GM20000 (cell line): ENCODE measurements around the gene GPR179.

Experiments
- DNase-seq: peaks from one replicate; pipeline ENCODE4 v3.0.0; 2012; ENCODE audit warnings: low spot score
- TF ChIP-seq, protein P1 (sequence below): IDR thresholded peaks from 2 replicates; pipeline ENCODE4 v1.5.1; 2012; ENCODE audit warnings: mild to moderate bottlenecking, control low read depth; ENCODE audit errors: extremely low read depth, missing control alignments

GPR179 gene

GRCh38 chr17:38328620-38329019 is 15.1 kb downstream of the GPR179 start:
- DNase-seq = no peak
- TF ChIP-seq, protein P1, sequence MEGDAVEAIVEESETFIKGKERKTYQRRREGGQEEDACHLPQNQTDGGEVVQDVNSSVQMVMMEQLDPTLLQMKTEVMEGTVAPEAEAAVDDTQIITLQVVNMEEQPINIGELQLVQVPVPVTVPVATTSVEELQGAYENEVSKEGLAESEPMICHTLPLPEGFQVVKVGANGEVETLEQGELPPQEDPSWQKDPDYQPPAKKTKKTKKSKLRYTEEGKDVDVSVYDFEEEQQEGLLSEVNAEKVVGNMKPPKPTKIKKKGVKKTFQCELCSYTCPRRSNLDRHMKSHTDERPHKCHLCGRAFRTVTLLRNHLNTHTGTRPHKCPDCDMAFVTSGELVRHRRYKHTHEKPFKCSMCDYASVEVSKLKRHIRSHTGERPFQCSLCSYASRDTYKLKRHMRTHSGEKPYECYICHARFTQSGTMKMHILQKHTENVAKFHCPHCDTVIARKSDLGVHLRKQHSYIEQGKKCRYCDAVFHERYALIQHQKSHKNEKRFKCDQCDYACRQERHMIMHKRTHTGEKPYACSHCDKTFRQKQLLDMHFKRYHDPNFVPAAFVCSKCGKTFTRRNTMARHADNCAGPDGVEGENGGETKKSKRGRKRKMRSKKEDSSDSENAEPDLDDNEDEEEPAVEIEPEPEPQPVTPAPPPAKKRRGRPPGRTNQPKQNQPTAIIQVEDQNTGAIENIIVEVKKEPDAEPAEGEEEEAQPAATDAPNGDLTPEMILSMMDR = no peak

DNA sequence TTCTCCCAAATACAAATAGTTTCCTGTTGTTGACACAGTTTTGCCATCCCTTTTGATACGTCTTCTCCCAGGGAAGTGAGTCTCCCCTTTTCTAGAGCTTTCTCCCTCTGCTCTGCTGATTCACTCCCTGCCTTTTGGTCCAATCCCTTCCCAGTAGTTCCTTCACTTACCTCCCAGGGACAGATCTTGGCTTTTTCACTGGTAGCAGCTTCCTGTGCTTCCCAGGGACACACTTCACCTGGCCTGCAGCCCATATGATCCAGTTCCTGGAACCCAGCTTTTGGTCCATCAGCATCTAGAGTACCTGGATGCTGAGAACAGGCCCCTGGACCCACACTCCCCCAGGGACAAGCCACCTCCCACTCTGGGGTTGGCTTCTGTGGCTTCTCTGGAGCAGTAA is 15.8 kb downstream of the GPR179 start:
- TF ChIP-seq, protein P1 = no peak
- DNase-seq = no peak

GRCh38 chr17:38326996-38327792 is 16.6 kb downstream of the GPR179 start:
- DNase-seq = no peak
- TF ChIP-seq, protein P1 = no peak

- DNase-seq = no peak
- TF ChIP-seq, protein P1 = no peak
These were observed 18.4 kb downstream of the GPR179 start for GRCh38 chr17:38325221-38325851.

DNA sequence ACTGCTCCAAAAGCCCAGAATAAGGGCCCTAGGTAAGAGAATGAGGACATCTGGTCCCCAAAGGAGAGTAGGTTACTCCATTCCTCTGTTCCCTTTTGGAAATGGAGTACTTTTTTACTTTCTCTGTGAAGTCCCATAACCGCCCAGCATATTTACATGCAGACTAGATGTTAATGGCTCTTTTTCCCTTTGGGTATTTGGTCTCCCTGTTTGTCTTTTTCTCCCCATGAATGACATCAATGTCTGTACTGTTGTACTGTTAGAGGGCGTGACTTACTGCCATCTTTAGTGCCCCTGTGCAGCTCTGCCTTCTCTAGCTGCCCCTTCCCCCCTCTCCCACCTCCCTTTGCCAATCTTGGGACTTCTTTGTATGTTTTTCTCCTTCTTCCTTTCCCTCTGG is 19.0 kb downstream of the GPR179 start:
- no peak for DNase-seq
- TF ChIP-seq, protein P1 = no peak

GRCh38 chr17:38324141-38324697 is 19.5 kb downstream of the GPR179 start:
- TF ChIP-seq, protein P1 = no peak
- no peak for DNase-seq

GRCh38 chr17:38322897-38323296 is 20.9 kb downstream of the GPR179 start:
- TF ChIP-seq, protein P1 = no peak

More at GRCh38 chr17:38322897-38323296, 20.9 kb downstream of the GPR179 start:
- DNase-seq = no peak
